Pulmonary artery endothelial cell (primary cell): ENCODE measurements around the gene RECQL5. TPM values are rescaled to one million over a fixed set of nuclear protein-coding genes. Genes with fewer than 3 reads are reported as not detected.

Experiments used
- DNase-seq: peaks from one replicate; pipeline ENCODE4 v3.0.0-alpha.2; 2011; ENCODE audit warnings: low read depth, low spot score
- total RNA-seq: library from RNA; depleted of rRNA; stranded (reverse); fragments of >200 nt; gene quantifications from 2 replicates; pipeline ENCODE4 v1.2.3, GENCODE V29; 2014

The RECQL5 gene
- 12.0 and 20.2 TPM in 2 replicates for total RNA-seq

DNA sequence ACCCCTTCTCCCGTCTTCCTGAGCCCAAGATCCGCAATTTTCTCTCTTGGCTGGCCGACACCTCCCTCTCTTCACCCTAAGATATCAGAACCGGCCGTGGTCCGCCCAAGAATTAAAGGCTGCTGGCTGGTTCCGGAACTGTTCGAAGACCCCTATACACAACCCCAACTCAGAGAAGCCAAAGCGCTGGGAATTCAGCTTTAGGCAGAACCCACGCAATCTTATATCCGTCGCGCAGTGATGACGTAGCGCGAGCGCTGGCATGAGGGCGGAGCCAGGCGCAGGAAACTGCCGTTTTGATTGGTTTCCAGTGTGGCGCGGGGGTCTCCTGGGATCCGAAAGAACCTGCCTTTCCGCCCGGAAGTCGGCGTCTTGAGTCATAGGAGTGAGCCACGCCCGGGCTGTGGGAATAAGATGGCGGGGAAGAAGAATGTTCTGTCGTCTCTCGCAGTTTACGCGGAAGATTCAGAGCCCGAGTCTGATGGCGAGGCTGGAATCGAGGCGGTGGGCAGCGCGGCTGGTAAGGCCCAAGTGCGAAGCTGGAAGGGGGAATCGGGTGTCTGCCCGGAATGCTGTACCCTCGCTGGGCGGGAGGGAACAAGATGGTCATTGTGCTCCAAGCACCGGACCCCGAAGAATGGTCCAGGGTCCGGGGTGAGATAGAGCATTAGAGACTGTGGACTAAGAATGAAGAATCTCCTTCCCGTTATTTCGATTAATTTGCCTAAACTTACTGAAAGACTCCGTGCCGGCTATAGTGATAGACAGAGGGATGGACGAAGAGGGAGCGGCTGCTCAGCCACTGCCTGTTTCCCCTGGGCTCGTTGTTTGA lies at the start of gene RECQL5, which contains the start of gene SAP30BP:
Gene RECQL5 (minus strand): TSS at position 196 of the 832 bp plus-strand sequence. CDS start 597 bp downstream, outside the sequence.
Gene SAP30BP (plus strand): TSS at position 380 of the 832 bp plus-strand sequence. CDS start 35 bp downstream, at position 415.
- peak; percentile 94 for DNase-seq

DNA sequence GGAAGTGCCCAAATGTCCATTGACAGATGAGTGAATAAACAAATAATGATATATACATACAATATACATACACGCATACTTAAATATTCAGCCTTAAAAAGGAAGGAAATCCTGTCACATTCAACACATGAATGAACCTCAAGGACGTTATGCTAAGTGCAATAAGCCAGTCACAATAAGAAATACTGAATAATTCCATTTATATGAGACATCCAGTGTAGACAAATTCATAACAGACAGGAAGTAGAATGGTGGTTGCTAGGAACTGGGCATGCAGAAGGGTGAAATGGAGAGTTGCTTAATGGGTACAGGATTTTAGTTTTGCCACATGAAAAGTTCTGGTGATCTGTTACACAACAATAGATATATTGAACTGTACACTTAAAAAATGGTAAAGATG lies 45.5 kb upstream of the RECQL5 start:
- no peak for DNase-seq

- peak; percentile 88 for DNase-seq
Measured at GRCh38 chr17:75707079-75707571, 40.2 kb upstream of the RECQL5 start.

GRCh38 chr17:75706042-75706728 lies 39.2 kb upstream of the RECQL5 start:
- DNase-seq = no peak

- DNase-seq = no peak
Measured at GRCh38 chr17:75704963-75705875, 38.3 kb upstream of the RECQL5 start.

GRCh38 chr17:75703591-75703990 lies 36.6 kb upstream of the RECQL5 start:
- DNase-seq = no peak

- no peak for DNase-seq
Measured at GRCh38 chr17:75703191-75703590, 36.2 kb upstream of the RECQL5 start.

GRCh38 chr17:75701288-75701687 lies 34.3 kb upstream of the RECQL5 start:
- DNase-seq = no peak

- no peak for DNase-seq
Measured at GRCh38 chr17:75698659-75699058, 31.7 kb upstream of the RECQL5 start.

DNA sequence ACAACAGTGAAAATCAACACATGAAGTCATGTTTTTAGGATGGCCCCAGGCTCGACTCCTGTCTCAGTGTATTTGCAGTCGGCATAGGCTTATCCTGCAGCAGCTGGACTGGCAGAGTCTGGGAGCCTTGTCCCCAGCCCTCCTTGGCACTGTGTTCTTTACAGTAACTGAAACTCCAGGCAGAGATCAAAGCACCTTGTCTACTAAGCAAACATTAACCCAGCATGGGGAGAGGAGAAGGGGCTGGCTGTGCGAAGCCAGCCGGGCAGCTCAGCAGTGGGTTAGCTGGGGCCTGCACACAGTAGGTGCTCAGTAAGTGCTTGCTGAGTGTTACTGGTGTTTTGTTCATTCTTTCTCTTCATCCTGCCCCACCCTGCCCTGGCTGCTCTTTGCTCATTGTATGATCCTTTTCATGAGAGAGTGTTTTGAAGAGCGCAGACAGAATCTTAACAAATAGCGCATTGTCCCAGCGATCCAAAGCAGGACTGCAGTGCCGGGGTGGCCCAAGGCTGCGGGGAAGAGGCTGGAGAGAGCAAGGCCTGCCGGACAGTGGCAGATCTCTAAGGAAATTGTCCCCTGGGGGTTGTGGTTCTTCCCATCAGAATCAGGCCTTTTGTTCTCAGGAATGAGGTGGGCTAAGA lies 30.8 kb upstream of the RECQL5 start:
- DNase-seq = no peak

DNA sequence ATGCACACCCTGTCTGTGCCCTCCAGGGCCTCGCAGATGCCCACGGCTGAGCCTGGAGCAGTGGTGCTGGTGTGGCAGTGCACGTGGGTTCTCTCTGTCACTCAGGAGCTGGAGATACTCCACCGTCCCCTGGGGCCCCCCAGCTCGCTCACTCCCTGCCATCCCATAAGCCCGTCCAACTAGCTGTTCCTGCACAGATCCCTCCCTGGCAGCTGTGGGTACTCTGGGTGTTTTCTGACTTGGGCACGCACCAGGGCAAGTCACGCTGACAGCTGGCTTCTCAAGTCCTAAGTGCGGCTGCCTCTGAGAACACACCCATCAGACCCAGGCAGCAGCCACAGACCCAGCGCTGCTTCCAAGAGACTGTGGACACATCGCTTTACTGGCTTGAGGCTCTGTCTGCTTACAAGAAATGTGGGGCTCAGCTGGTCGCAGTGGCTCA lies 28.9 kb upstream of the RECQL5 start:
- DNase-seq = no peak

GRCh38 chr17:75695141-75695829 lies 28.3 kb upstream of the RECQL5 start:
- DNase-seq = no peak

- DNase-seq = no peak
Measured at GRCh38 chr17:75694536-75694935, 27.6 kb upstream of the RECQL5 start.

- DNase-seq = no peak
Measured at GRCh38 chr17:75693500-75694481, 26.8 kb upstream of the RECQL5 start.

DNA sequence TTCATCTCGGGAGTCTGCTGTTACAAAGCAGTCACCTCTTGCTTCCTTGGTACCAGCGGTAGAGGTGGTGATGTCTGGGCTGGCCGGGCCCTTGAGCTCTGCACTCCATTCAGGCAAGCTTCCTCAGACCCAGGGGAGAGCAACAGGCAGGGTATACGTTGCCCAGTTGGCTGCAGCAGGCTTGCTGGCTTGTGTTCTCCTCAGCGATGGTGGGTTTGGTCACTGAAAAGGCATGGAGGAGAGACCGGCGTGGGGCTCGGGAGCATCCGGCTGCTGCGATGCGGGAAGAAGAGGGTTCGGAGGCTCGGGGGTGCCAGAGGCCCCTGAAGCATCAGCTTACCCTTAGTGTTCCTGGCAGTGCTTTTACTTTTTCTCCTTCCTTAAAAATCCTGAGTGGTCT lies 26.0 kb upstream of the RECQL5 start:
- no peak for DNase-seq

- DNase-seq = no peak
Measured at GRCh38 chr17:75691801-75692626, 25.1 kb upstream of the RECQL5 start.

DNA sequence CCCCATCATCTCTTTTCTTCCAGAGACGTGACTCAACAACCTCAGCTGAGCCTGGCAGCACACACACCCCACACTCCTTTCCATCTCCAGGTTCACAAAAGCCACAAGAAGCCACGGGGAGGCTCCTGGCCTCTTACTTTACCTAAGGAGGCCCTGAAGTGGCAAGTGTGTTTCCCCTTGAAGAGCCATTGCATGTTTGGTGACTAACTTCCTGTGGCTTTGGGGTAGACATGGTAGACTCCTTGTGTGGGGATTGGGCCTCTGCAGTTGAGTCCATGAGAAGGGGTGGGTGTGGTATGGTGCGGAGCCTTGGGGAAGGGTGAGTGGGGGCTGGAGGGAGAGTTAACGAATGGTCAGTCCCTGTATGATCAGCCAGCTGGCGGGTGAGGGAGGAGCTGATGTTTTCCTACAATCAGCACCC lies 24.4 kb upstream of the RECQL5 start:
- no peak for DNase-seq

- DNase-seq = no peak
Measured at GRCh38 chr17:75689441-75689873, 22.5 kb upstream of the RECQL5 start.
